GM12878 (cell line): ENCODE measurements around the gene TMEM259. TPM values are rescaled to one million over a fixed set of nuclear protein-coding genes. Genes with fewer than 3 reads are reported as not detected.

Experiments
- ATAC-seq: fragments of 200-7000 bp; cut with Tn5 transposase; 3 replicates; pipeline ENCODE4 v1.9.1; 2020; ENCODE audit warnings: mild to moderate bottlenecking, moderate library complexity
- BruUV-seq: library from RNA; stranded (reverse); fragments of 400-500 nt; replicated peaks from 2 replicates; lab custom pipeline; 2021; lab: Mats Ljungman, UMichigan
- CTCF ChIA-PET: fragments of 300-600 bp; sonication (Branson Sonifier 250); formaldehyde crosslinking; extraction: SDS; loops from one replicate; lab custom pipeline; 2021; ENCODE audit warnings: inconsistent platforms; lab: Yijun Ruan, JAX
- POLR2A ChIA-PET: fragments of 350-600 bp; formaldehyde crosslinking; extraction: SDS; loops from one replicate; lab custom pipeline; 2021; ENCODE audit warnings: inconsistent platforms; lab: Charles Lee
- RAD21 ChIA-PET: fragments of 300-600 bp; sonication (Branson Sonifier 250); formaldehyde crosslinking; loops from one replicate; lab custom pipeline; 2023; ENCODE audit warnings: antibody characterized with exemption; ENCODE audit not compliant: unreplicated experiment; lab: Charles Lee
- SMC1A ChIA-PET: fragments of 300-600 bp; sonication (Branson Sonifier 250); formaldehyde crosslinking; loops from one replicate; lab custom pipeline; 2023; ENCODE audit not compliant: unreplicated experiment, uncharacterized antibody; lab: Charles Lee
- DNase-seq: peaks from one replicate; pipeline ENCODE4 v3.0.0-alpha.2; 2011; ENCODE audit warnings: low read depth, low spot score
- FAIRE-seq: peaks from 3 replicates; lab custom pipeline; 2011; peaks lifted over from hg19 to GRCh38; lab: Jason Lieb, UNC
- H2AFZ ChIP-seq: 2 replicates; pipeline ENCODE4 v1.6.0; 2011; ENCODE audit warnings: low read depth, low read length, control low read depth; ENCODE audit not compliant: control insufficient read depth
- H3K27ac ChIP-seq: 2 replicates; pipeline ENCODE4 v1.5.1; 2011; ENCODE audit warnings: control low read depth; ENCODE audit not compliant: control insufficient read depth, insufficient read depth
- H3K27me3 ChIP-seq, 2 experiments: replicated peaks in 1 of 2; 2 replicates each; pipeline versions ENCODE4 v1.6.0 to v1.6.1; 2011; ENCODE audit warnings: low read length in 1 of 2; ENCODE audit not compliant: control insufficient read depth in 2 of 2, insufficient read depth in 2 of 2
- H3K36me3 ChIP-seq, 2 experiments: 2 replicates each; pipeline ENCODE4 v1.5.1; 2011; ENCODE audit warnings: low read length in 1 of 2; ENCODE audit not compliant: control insufficient read depth in 2 of 2, insufficient read depth in 2 of 2
- H3K4me1 ChIP-seq: 2 replicates; pipeline ENCODE4 v1.6.1; 2011; ENCODE audit warnings: mild to moderate bottlenecking, low read length, moderate library complexity, mixed read lengths; ENCODE audit not compliant: control insufficient read depth, insufficient read depth
- H3K4me2 ChIP-seq: 2 replicates; pipeline ENCODE4 v1.6.0; 2011; ENCODE audit warnings: control low read depth; ENCODE audit not compliant: control insufficient read depth, insufficient read depth
- H3K4me3 ChIP-seq: fragments of 200-600 bp; sonication (generic); 2 replicates; pipeline ENCODE4 v1.5.1; 2016
- H3K79me2 ChIP-seq: 2 replicates; pipeline ENCODE4 v1.6.0; 2011; ENCODE audit warnings: low read length; ENCODE audit not compliant: control insufficient read depth, insufficient read depth
- H3K9ac ChIP-seq: 2 replicates; pipeline ENCODE4 v1.8.0; 2011; ENCODE audit warnings: low read length, control low read depth, mixed read lengths; ENCODE audit not compliant: control insufficient read depth, insufficient read depth
- H3K9me3 ChIP-seq: replicated peaks from 3 replicates; pipeline ENCODE4 v1.5.1; 2011; ENCODE audit warnings: mild to moderate bottlenecking, low read length; ENCODE audit not compliant: control insufficient read depth, insufficient read depth
- H4K20me1 ChIP-seq: 2 replicates; pipeline ENCODE4 v1.6.0; 2011; ENCODE audit not compliant: control insufficient read depth, insufficient read depth
- BCLAF1 ChIP-seq: fragments of 450-650 bp; IDR thresholded peaks from 2 replicates; pipeline ENCODE4 v1.6.1; 2017; ENCODE audit warnings: antibody characterized with exemption, mild to moderate bottlenecking, moderate library complexity
- E2F8 ChIP-seq: fragments of 450-650 bp; IDR thresholded peaks from 2 replicates; pipeline ENCODE4 v1.6.1; 2018; ENCODE audit warnings: mild to moderate bottlenecking, low read depth, moderate library complexity; ENCODE audit not compliant: partially characterized antibody
- IKZF1 ChIP-seq: fragments of 450-650 bp; conservative IDR thresholded peaks from 2 replicates; pipeline ENCODE4 v1.6.1; 2017; ENCODE audit warnings: antibody characterized with exemption, mild to moderate bottlenecking
- JUNB ChIP-seq: IDR thresholded peaks from 2 replicates; pipeline ENCODE4 v1.6.1; 2016; ENCODE audit warnings: antibody characterized with exemption, mild to moderate bottlenecking
- MEF2A ChIP-seq: IDR thresholded peaks from 2 replicates; pipeline ENCODE4 v1.6.1; 2011; ENCODE audit warnings: low read depth, mild to moderate bottlenecking, low read length, moderate library complexity; ENCODE audit not compliant: insufficient read depth
- PAX8 ChIP-seq: fragments of 450-650 bp; IDR thresholded peaks from 2 replicates; pipeline ENCODE4 v1.6.1; 2017; ENCODE audit warnings: mild to moderate bottlenecking, moderate library complexity
- PML ChIP-seq: IDR thresholded peaks from 2 replicates; pipeline ENCODE4 v1.6.1; 2012; ENCODE audit warnings: low read length, inconsistent platforms
- POLR2AphosphoS5 ChIP-seq: IDR thresholded peaks from 2 replicates; pipeline ENCODE4 v1.6.1; 2011; ENCODE audit warnings: mild to moderate bottlenecking, low read length, inconsistent platforms
- RB1 ChIP-seq: fragments of 450-650 bp; formaldehyde crosslinking; IDR thresholded peaks from 2 replicates; pipeline ENCODE4 v1.6.1; 2017; ENCODE audit warnings: mild to moderate bottlenecking, borderline replicate concordance
- REST ChIP-seq: IDR thresholded peaks from 2 replicates; pipeline ENCODE4 v1.6.1; 2012; ENCODE audit warnings: mild to moderate bottlenecking, low read depth, low read length
- SP1 ChIP-seq: IDR thresholded peaks from one replicate; pipeline ENCODE4 v1.6.1; 2011; ENCODE audit warnings: low read depth, low read length
- SRF ChIP-seq, 2 experiments: IDR thresholded peaks; 2 replicates each; pipeline ENCODE4 v1.6.1; 2011; ENCODE audit warnings: low read depth in 2 of 2, low read length in 2 of 2, mild to moderate bottlenecking in 1 of 2, moderate library complexity in 1 of 2
- STAT3 ChIP-seq: IDR thresholded peaks from 2 replicates; pipeline ENCODE4 v1.6.1; 2011; ENCODE audit warnings: low read depth, low read length, improper control_type of control experiment
- WGBS: methylation state at CpG from one replicate; pipeline ENCODE4 v1.1.6; 2016; ENCODE audit warnings: low lambda C conversion rate; ENCODE audit not compliant: insufficient replicate concordance, insufficient coverage; ENCODE audit errors: missing lambda C conversion rate; 5-methylcytosine and 5-hydroxymethylcytosine counted together
- in situ Hi-C: fragments of 300-500 bp; cut with MboI; formaldehyde crosslinking; loops from 9 replicates; pipeline ENCODE4 v1.14.3; 2018; ENCODE audit warnings: mixed read lengths
- intact Hi-C: fragments of 100-400 bp; cut with micrococcal nuclease; formaldehyde crosslinking; loops from one replicate; pipeline ENCODE4 v1.14.2; 2022; ENCODE audit not compliant: unreplicated experiment
- polyA plus RNA-seq, 11 experiments: library from polyadenylated mRNA; depleted of rRNA in 4 of 11; unstranded in 6 of 11; stranded (reverse) in 5 of 11; fragments of >200 nt; fragmentation: Nextera tagmentation in 4 of 11; fragmentation: Illumina TruSeq in 1 of 11; extraction: Ambion mirVana in 4 of 11; extraction: Trizol in 1 of 11; gene quantifications; 1 replicate in 1 of 11; 2 replicates in 10 of 11; pipeline versions ENCODE4 v1.2.1 to v1.2.3, GENCODE V29; 2011 to 2016; ENCODE audit warnings: inconsistent platforms in 2 of 11, missing spikeins in 2 of 11, low read depth in 1 of 11
- total RNA-seq, 4 experiments: library from RNA; depleted of rRNA in 3 of 4; stranded (reverse); fragments of >200 nt in 3 of 4; fragmentation: Illumina TruSeq in 1 of 4; extraction: Trizol in 1 of 4; gene quantifications; 2 replicates each; pipeline versions ENCODE4 v1.2.1 to v1.2.3, GENCODE V29; 2013 to 2021

The TMEM259 gene
- total and polyA plus RNA-seq, 10 of the 15 experiments (the other 5 are each of a cell fraction or from before 2014, with no cell fraction given), result 0.43 to 184 (median 62.0) TPM

- SMC1A ChIA-PET, result interaction anchor here (0.6 to 1.0 kb wide), 3 partner anchors 12 to 60 kb away, joined by 3 to 8 read pairs (median 4); partner anchors contain the start of gene ABCA7
- Histone ChIP-seq H3K79me2 (peaks cover 48% of the 10 kb centered on the region), H3K4me2 (peak within 1 kb of the TSS; percentile 98), H3K9ac (peak within 1 kb of the TSS; percentile 90), H3K36me3 (peaks cover 0 to 6% of the 10 kb centered on the region in 2 experiments; a peak in 3 of 4 replicates), H3K4me3 (peak within 1 kb of the TSS; percentile 90), H2AFZ (peak within 1 kb of the TSS; percentile 86), H3K27me3 (no peaks in the 10 kb centered on the region), H3K27ac (peak within 1 kb of the TSS; percentile 92), H4K20me1 (0 out of 2 replicates have a peak, but pooled peaks cover 4% of the 10 kb centered on the region), H3K4me1 (peaks cover 6% of the 10 kb centered on the region), H3K9me3 (no peaks in the 10 kb centered on the region)
- POLR2A ChIA-PET, result interaction anchor here (0.6 to 4.7 kb wide), 11 partner anchors 9 to 183 kb away, joined by 3 to 83 read pairs (median 6); partner anchors contain the start of genes ABCA7 and ARHGAP45
- intact Hi-C loops, result no loop called here
- RAD21 ChIA-PET, result interaction anchor here (0.5 to 4.9 kb wide), 8 partner anchors 12 to 240 kb away, joined by 3 to 39 read pairs (median 4); partner anchors contain the start of genes ABCA7 and ARHGAP45
- ATAC-seq (peak; percentile 84), FAIRE-seq (no peak), DNase-seq (no peak)
- WGBS, result 3% methylated on average over 48 of the region's 63 CpGs
- in situ Hi-C loops, result no loop called here
- CTCF ChIA-PET, result interaction anchor here (1.0 to 2.3 kb wide), 7 partner anchors 9 to 213 kb away, joined by 3 to 11 read pairs (median 5); no protein-coding TSS in a partner anchor
- BruUV-seq, result no TSS peak
- TF ChIP-seq PAX8 (no peak), REST (no peak), PML (no peak; the same call in 1 of the 2 replicates), BCLAF1 (no peak), STAT3 (no peak), SRF (IDR thresholded peaks at IDR 0.05; ENCODE audit: low read depth in 2 of 2, low read length in 2 of 2) (peak; percentile 95 to 98), POLR2AphosphoS5 (peak; percentile 79; the same call in 1 of the 2 replicates), IKZF1 (peak; percentile 86), MEF2A (no peak), SP1 (no peak), E2F8 (no peak), RB1 (no peak; the same call in 1 of the 2 replicates), JUNB (no peak)
These were observed 5.2 kb upstream of the TMEM259 start, which contains the start of gene CNN2 for GRCh38 chr19:1025960-1026782. TSS of gene CNN2 (plus strand) at chr19:1026608. CDS start at chr19:1026662, 54 bp downstream.
